Stomach (tissue), 4 donors: ENCODE results near the gene BRME1.

Source experiments
- EP300 ChIP-seq: sonication (generic); formaldehyde crosslinking; IDR thresholded peaks from one replicate; pipeline ENCODE4 v1.6.1; 2017; ENCODE audit warnings: antibody characterized with exemption
- POLR2A ChIP-seq, 4 donors: fragments of 450-650 bp; IDR thresholded peaks; one replicate each; pipeline ENCODE4 v1.6.1; 2016; ENCODE audit warnings: antibody characterized with exemption in 4 of 4, control low read depth in 2 of 4, mild to moderate bottlenecking in 1 of 4, moderate library complexity in 1 of 4
- POLR2AphosphoS5 ChIP-seq, 3 donors: sonication (generic); formaldehyde crosslinking; IDR thresholded peaks; one replicate each; pipeline ENCODE4 v1.6.1; 2016; ENCODE audit warnings: antibody characterized with exemption in 3 of 3
- TF ChIP-seq, protein P1 (sequence below), 7 experiments: fragments of 450-650 bp in 4 of 7; fragments of 200-600 bp in 3 of 7; sonication (generic) in 3 of 7; IDR thresholded peaks; one replicate each; pipeline ENCODE4 v1.5.1; 2016 to 2019; ENCODE audit warnings: antibody characterized with exemption in 7 of 7, control low read depth in 2 of 7, mild to moderate bottlenecking in 1 of 7

DNA sequence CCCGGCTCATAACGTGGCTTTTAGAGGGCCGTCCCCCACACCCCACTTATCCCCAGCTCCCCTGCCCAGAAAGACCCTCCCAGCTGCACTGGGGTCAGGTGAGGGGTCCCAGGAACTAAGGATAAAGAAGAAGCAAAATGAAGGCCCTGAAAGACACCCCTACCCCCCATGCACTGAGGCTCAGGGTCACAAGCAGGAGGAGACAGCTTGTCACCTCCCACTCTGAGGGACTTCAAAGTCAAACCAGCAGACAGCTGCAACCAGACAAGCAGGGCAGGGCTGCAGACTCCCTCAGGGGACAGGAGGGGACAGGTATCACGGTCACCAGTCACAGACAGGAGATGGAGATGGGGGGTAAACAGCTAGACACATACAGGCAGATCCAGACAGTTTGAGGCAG, 35.0 kb downstream of the BRME1 start:
- TF ChIP-seq, protein P1, sequence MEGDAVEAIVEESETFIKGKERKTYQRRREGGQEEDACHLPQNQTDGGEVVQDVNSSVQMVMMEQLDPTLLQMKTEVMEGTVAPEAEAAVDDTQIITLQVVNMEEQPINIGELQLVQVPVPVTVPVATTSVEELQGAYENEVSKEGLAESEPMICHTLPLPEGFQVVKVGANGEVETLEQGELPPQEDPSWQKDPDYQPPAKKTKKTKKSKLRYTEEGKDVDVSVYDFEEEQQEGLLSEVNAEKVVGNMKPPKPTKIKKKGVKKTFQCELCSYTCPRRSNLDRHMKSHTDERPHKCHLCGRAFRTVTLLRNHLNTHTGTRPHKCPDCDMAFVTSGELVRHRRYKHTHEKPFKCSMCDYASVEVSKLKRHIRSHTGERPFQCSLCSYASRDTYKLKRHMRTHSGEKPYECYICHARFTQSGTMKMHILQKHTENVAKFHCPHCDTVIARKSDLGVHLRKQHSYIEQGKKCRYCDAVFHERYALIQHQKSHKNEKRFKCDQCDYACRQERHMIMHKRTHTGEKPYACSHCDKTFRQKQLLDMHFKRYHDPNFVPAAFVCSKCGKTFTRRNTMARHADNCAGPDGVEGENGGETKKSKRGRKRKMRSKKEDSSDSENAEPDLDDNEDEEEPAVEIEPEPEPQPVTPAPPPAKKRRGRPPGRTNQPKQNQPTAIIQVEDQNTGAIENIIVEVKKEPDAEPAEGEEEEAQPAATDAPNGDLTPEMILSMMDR (IDR thresholded peaks at IDR 0.05) = no peak
- TF ChIP-seq POLR2AphosphoS5 (IDR thresholded peaks at IDR 0.05) (no peak), EP300 (no peak), POLR2A (IDR thresholded peaks at IDR 0.05) (no peak)
